GM19240 (cell line): Measurements from ENCODE around the gene CCDC43.
"Not testable (repeated sequence)": the region's sequence is repeated elsewhere in the genome, so short reads cannot be mapped to it uniquely, and the experiment has no call there.

Experiments used
- DNase-seq: peaks from one replicate; pipeline ENCODE4 v3.0.0; 2011; ENCODE audit warnings: low spot score; ENCODE audit not compliant: insufficient read length

CCDC43 gene

GRCh38 chr17:44689477-44690217 is at the start of gene CCDC43:
Gene CCDC43, minus strand, starts transcription at chr17:44689776. Its CDS starts 23 bp downstream, at chr17:44689753.
- peak; percentile 90 for DNase-seq

GRCh38 chr17:44738214-44738906 is 48.8 kb upstream of the CCDC43 start:
- no peak for DNase-seq

- no peak for DNase-seq
Measured at GRCh38 chr17:44736551-44737240, 47.1 kb upstream of the CCDC43 start.

- no peak for DNase-seq
Measured at GRCh38 chr17:44734272-44734671, 44.7 kb upstream of the CCDC43 start.

- DNase-seq = no peak
Measured at GRCh38 chr17:44733753-44734152, 44.2 kb upstream of the CCDC43 start.

- not testable (repeated sequence) for DNase-seq
Measured at GRCh38 chr17:44726121-44726520, 36.5 kb upstream of the CCDC43 start.

- no peak for DNase-seq
Measured at GRCh38 chr17:44722254-44722653, 32.7 kb upstream of the CCDC43 start.

- DNase-seq = no peak
Measured at GRCh38 chr17:44719444-44719843, 29.9 kb upstream of the CCDC43 start.

- peak; percentile 91 for DNase-seq
Measured at GRCh38 chr17:44708401-44709263, 19.1 kb upstream of the CCDC43 start, which contains the start of gene DBF4B. Gene DBF4B, plus strand, starts transcription at chr17:44708665. Its CDS starts 156 bp downstream, at chr17:44708821.

GRCh38 chr17:44707755-44708400 is 18.3 kb upstream of the CCDC43 start:
- no peak for DNase-seq

- DNase-seq = not testable (repeated sequence)
Measured at GRCh38 chr17:44700288-44700687, 10.7 kb upstream of the CCDC43 start.

- DNase-seq = no peak
Measured at GRCh38 chr17:44693609-44694008, 4.0 kb upstream of the CCDC43 start.

GRCh38 chr17:44690746-44691306 is 1.2 kb upstream of the CCDC43 start:
- DNase-seq = not testable (repeated sequence)

- no peak for DNase-seq
Measured at GRCh38 chr17:44688675-44689476, 700 bp downstream of the CCDC43 start.

GRCh38 chr17:44688200-44688599 is 1.4 kb downstream of the CCDC43 start:
- no peak for DNase-seq

GRCh38 chr17:44687756-44688155 is 1.8 kb downstream of the CCDC43 start:
- DNase-seq = no peak

- not testable (repeated sequence) for DNase-seq
Measured at GRCh38 chr17:44683303-44683702, 6.3 kb downstream of the CCDC43 start.

- DNase-seq = no peak
Measured at GRCh38 chr17:44677136-44677535, 12.4 kb downstream of the CCDC43 start.

- no peak for DNase-seq
Measured at GRCh38 chr17:44673893-44674292, 15.7 kb downstream of the CCDC43 start.
